Smooth muscle cell (in vitro differentiated cells): ENCODE results near the gene CAMTA1. TPM values are rescaled to one million over a fixed set of nuclear protein-coding genes. Genes with fewer than 3 reads are reported as not detected.

Experiments used
- DNase-seq: peaks from one replicate; lab custom pipeline; 2025; ENCODE audit not compliant: unreplicated experiment; lab: John Stamatoyannopoulos, UW
- H2AFZ ChIP-seq: fragments of 200-600 bp; sonication (generic); 2 replicates; pipeline ENCODE4 v1.6.0; 2016; ENCODE audit warnings: antibody characterized with exemption, low read depth, mild to moderate bottlenecking
- H3F3A ChIP-seq: fragments of 200-600 bp; sonication (generic); 2 replicates; pipeline ENCODE4 v1.6.0; 2017; ENCODE audit warnings: antibody characterized with exemption, low read depth
- H3K27ac ChIP-seq: fragments of 200-600 bp; sonication (generic); 2 replicates; pipeline ENCODE4 v1.5.1; 2016; ENCODE audit warnings: low read depth, mild to moderate bottlenecking
- H3K27me3 ChIP-seq: fragments of 200-600 bp; sonication (generic); 2 replicates; pipeline ENCODE4 v1.6.1; 2016; ENCODE audit warnings: low read depth, mild to moderate bottlenecking
- H3K36me3 ChIP-seq: fragments of 200-600 bp; sonication (generic); 2 replicates; pipeline ENCODE4 v1.5.1; 2016; ENCODE audit warnings: low read depth
- H3K4me1 ChIP-seq: fragments of 200-600 bp; sonication (generic); 2 replicates; pipeline ENCODE4 v1.5.1; 2016; ENCODE audit warnings: low read depth
- H3K4me2 ChIP-seq: fragments of 200-600 bp; sonication (generic); 2 replicates; pipeline ENCODE4 v1.6.0; 2016; ENCODE audit warnings: mild to moderate bottlenecking
- H3K4me3 ChIP-seq: fragments of 200-600 bp; sonication (generic); 2 replicates; pipeline ENCODE4 v1.5.1; 2016; ENCODE audit warnings: mild to moderate bottlenecking
- H3K79me2 ChIP-seq: fragments of 200-600 bp; sonication (generic); 2 replicates; pipeline ENCODE4 v1.6.0; 2016; ENCODE audit warnings: low read depth, mild to moderate bottlenecking
- H3K9ac ChIP-seq: fragments of 200-600 bp; sonication (generic); 2 replicates; pipeline ENCODE4 v1.6.0; 2016; ENCODE audit warnings: low read depth
- H3K9me3 ChIP-seq: fragments of 200-600 bp; sonication (generic); replicated peaks from 2 replicates; pipeline ENCODE4 v1.5.1; 2016; ENCODE audit warnings: low read depth
- H4K20me1 ChIP-seq: fragments of 200-600 bp; sonication (generic); 2 replicates; pipeline ENCODE4 v1.6.0; 2016; ENCODE audit warnings: low read depth
- CTCF ChIP-seq: fragments of 200-600 bp; sonication (generic); IDR thresholded peaks from 2 replicates; pipeline ENCODE4 v1.5.1; 2017; ENCODE audit warnings: borderline replicate concordance, mild to moderate bottlenecking, antibody characterized with exemption; ENCODE audit not compliant: insufficient read depth, poor library complexity, severe bottlenecking
- WGBS: methylation state at CpG from one replicate; pipeline ENCODE4 v1.1.7; 2016; ENCODE audit warnings: low lambda C conversion rate; 5-methylcytosine and 5-hydroxymethylcytosine counted together
- polyA plus RNA-seq: library from polyadenylated mRNA; unstranded; fragments of >200 nt; fragmentation: Nextera tagmentation; extraction: Ambion mirVana; gene quantifications from 2 replicates; pipeline ENCODE4 v1.2.1, GENCODE V29; 2016
- total RNA-seq: library from RNA; depleted of rRNA; stranded (reverse); fragments of >200 nt; gene quantifications from 2 replicates; pipeline ENCODE4 v1.2.3, GENCODE V29; 2014

CAMTA1 gene
- total and polyA plus RNA-seq, 2 experiments from 2014 or later = 139 to 145 TPM

- DNase-seq = no peak
- 97% methylated on average over 13 of the region's 13 CpGs for WGBS
- Histone ChIP-seq H3K27me3 (no peaks in the 10 kb centered on the region), H3K36me3 (no peaks in the 10 kb centered on the region), H4K20me1 (no peaks in the 10 kb centered on the region), H3K9me3 (no peaks in the 10 kb centered on the region), H3K9ac (no peak overlapping the region), H3K79me2 (no peaks in the 10 kb centered on the region), H3F3A (peaks cover 10% of the 10 kb centered on the region), H3K27ac (peak overlapping the region; percentile 99), H2AFZ (no peak overlapping the region), H3K4me1 (peaks cover 25% of the 10 kb centered on the region), H3K4me3 (no peak overlapping the region), H3K4me2 (no peak overlapping the region)
- TF ChIP-seq CTCF = no peak
Measured at GRCh38 chr1:7473223-7474142, 688.2 kb downstream of the CAMTA1 start.

GRCh38 chr1:7474143-7474490, 688.9 kb downstream of the CAMTA1 start:
- H3K79me2 ChIP-seq = no peaks in the 10 kb centered on the region
- H3F3A ChIP-seq = peaks cover 12% of the 10 kb centered on the region
- H3K4me1 ChIP-seq = peaks cover 25% of the 10 kb centered on the region
- DNase-seq = no peak
- H3K36me3 ChIP-seq = no peaks in the 10 kb centered on the region
- H3K4me2 ChIP-seq = no peak overlapping the region
- no peak overlapping the region for H2AFZ ChIP-seq
- no peaks in the 10 kb centered on the region for H4K20me1 ChIP-seq
- H3K9ac ChIP-seq = no peak overlapping the region
- H3K27ac ChIP-seq = no peak overlapping the region
- H3K27me3 ChIP-seq = no peaks in the 10 kb centered on the region
- WGBS = 89% methylated on average over 3 of the region's 3 CpGs
- no peak overlapping the region for H3K4me3 ChIP-seq
- no peak for TF ChIP-seq CTCF
- H3K9me3 ChIP-seq = no peaks in the 10 kb centered on the region

GRCh38 chr1:7474786-7475502, 689.7 kb downstream of the CAMTA1 start:
- Histone ChIP-seq H4K20me1 (no peaks in the 10 kb centered on the region), H3K9ac (no peak overlapping the region), H3K36me3 (no peaks in the 10 kb centered on the region), H3K4me2 (no peak overlapping the region), H3F3A (peaks cover 12% of the 10 kb centered on the region), H3K79me2 (no peaks in the 10 kb centered on the region), H3K9me3 (no peaks in the 10 kb centered on the region), H2AFZ (no peak overlapping the region), H3K27ac (no peak overlapping the region), H3K27me3 (no peaks in the 10 kb centered on the region), H3K4me3 (no peak overlapping the region), H3K4me1 (peaks cover 25% of the 10 kb centered on the region)
- no peak for DNase-seq
- 86% methylated on average over 13 of the region's 13 CpGs for WGBS
- TF ChIP-seq CTCF = peak; percentile 5
